ENCODE data around the gene TTC9. TPM values are rescaled to one million over a fixed set of nuclear protein-coding genes. Genes with fewer than 3 reads are reported as not detected.

Gene TTC9
- total RNA-seq, 4 donors from 2014 or later = 0.41 to 1.3 TPM; not detected in 2

GRCh38 chr14:70666361-70666686 lies 24.6 kb downstream of the TTC9 start:
- in situ Hi-C loops (cut with MboI; ENCODE audit: low pct_ligation_motif_present in 1 of 4, low pct_unique_long_range_greater_than_20kb in 1 of 4, low sequenced_read_pairs in 3 of 4) (no loop called here), intact Hi-C loops (cut with DNase I; ENCODE audit: low total_unique reads) (no loop called here)
- 69 to 73% methylated on average over 1 of the region's 1 CpG for WGBS, 2 donors (ENCODE audit: low coverage in 1 of 2)
- H3K27me3 ChIP-seq = no peaks in the 10 kb centered on the region
- no peaks in the 10 kb centered on the region for H3K9me3 ChIP-seq
- H3K27ac ChIP-seq = no peak overlapping the region
- no peak for DNase-seq
- H3K36me3 ChIP-seq = no peaks in the 10 kb centered on the region
- H3K4me1 ChIP-seq = peaks cover 0 to 17% (median 14%) of the 10 kb centered on the region in 4 donors
- H3K4me3 ChIP-seq = no peak overlapping the region
- TF ChIP-seq POLR2AphosphoS5 (IDR thresholded peaks at IDR 0.05) (no peak), POLR2A (IDR thresholded peaks at IDR 0.05) (no peak), EP300 (IDR thresholded peaks at IDR 0.05; ENCODE audit: low read depth) (no peak)
- TF ChIP-seq, protein P1, sequence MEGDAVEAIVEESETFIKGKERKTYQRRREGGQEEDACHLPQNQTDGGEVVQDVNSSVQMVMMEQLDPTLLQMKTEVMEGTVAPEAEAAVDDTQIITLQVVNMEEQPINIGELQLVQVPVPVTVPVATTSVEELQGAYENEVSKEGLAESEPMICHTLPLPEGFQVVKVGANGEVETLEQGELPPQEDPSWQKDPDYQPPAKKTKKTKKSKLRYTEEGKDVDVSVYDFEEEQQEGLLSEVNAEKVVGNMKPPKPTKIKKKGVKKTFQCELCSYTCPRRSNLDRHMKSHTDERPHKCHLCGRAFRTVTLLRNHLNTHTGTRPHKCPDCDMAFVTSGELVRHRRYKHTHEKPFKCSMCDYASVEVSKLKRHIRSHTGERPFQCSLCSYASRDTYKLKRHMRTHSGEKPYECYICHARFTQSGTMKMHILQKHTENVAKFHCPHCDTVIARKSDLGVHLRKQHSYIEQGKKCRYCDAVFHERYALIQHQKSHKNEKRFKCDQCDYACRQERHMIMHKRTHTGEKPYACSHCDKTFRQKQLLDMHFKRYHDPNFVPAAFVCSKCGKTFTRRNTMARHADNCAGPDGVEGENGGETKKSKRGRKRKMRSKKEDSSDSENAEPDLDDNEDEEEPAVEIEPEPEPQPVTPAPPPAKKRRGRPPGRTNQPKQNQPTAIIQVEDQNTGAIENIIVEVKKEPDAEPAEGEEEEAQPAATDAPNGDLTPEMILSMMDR (IDR thresholded peaks at IDR 0.05) = no peak

DNA sequence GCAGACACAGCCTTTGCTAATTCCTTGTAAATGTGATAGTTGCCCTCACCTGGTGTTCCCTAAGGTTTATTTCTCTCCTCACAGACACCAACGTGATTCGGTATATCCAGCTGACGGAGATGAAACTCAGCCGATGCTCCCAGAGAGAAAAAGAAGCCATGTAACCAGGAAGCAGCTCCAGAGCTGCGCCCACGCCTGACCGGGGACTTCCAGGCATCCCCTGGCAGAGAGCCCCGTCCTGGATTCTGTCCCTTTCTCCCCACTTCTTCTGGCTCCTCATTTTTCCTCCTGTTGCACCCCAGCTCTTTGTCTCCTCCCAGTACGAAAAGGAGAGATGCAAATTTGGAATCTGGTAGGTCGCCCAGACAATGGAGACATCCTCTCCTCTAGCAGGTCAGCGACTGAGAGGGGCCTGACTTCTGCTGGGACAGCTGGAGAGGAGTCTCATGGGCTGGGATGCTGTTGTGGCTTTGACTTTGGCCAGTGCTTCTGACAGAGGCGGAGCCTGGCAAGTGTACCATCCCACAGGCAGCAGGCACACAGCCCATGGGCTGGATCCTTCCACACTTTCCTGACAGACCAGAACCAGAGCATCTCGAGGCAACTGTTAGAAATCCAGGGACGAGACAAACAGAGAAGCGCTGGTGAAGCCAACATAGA lies 29.4 kb downstream of the TTC9 start:
- intact Hi-C loops (cut with DNase I; ENCODE audit: low total_unique reads) (no loop called here), in situ Hi-C loops (cut with MboI; ENCODE audit: low pct_ligation_motif_present in 1 of 4, low pct_unique_long_range_greater_than_20kb in 1 of 4, low sequenced_read_pairs in 3 of 4) (no loop called here)
- H3K4me1 ChIP-seq = peaks cover 0 to 2% (median 1%) of the 10 kb centered on the region in 4 donors
- DNase-seq = no peak
- H3K9me3 ChIP-seq = no peaks in the 10 kb centered on the region
- TF ChIP-seq POLR2AphosphoS5 (IDR thresholded peaks at IDR 0.05) (no peak), EP300 (IDR thresholded peaks at IDR 0.05; ENCODE audit: low read depth) (no peak), POLR2A (IDR thresholded peaks at IDR 0.05) (no peak)
- TF ChIP-seq, protein P1 (IDR thresholded peaks at IDR 0.05) = no peak
- no peak overlapping the region for H3K4me3 ChIP-seq
- WGBS, 2 donors (ENCODE audit: low coverage in 1 of 2) = 87 to 89% methylated on average over 5 to 15 of the region's 15 CpGs
- H3K27ac ChIP-seq = no peak overlapping the region
- H3K27me3 ChIP-seq = no peaks in the 10 kb centered on the region
- H3K36me3 ChIP-seq = no peaks in the 10 kb centered on the region

- WGBS, 2 donors (ENCODE audit: low coverage in 1 of 2) = 72 to 82% methylated on average over 10 to 12 of the region's 12 CpGs
- Histone ChIP-seq H3K27ac (no peak overlapping the region), H3K27me3 (no peaks in the 10 kb centered on the region), H3K9me3 (no peaks in the 10 kb centered on the region), H3K4me1 (no peaks in the 10 kb centered on the region), H3K4me3 (no peak overlapping the region), H3K36me3 (no peaks in the 10 kb centered on the region)
- intact Hi-C loops (cut with DNase I; ENCODE audit: low total_unique reads) (no loop called here), in situ Hi-C loops (cut with MboI; ENCODE audit: low pct_ligation_motif_present in 1 of 4, low pct_unique_long_range_greater_than_20kb in 1 of 4, low sequenced_read_pairs in 3 of 4) (no loop called here)
- no peak for DNase-seq
- TF ChIP-seq POLR2A (IDR thresholded peaks at IDR 0.05) = no peak
- no peak for TF ChIP-seq EP300 (IDR thresholded peaks at IDR 0.05; ENCODE audit: low read depth)
- TF ChIP-seq, protein P1 (IDR thresholded peaks at IDR 0.05) = no peak
These were observed 30.2 kb downstream of the TTC9 start for GRCh38 chr14:70671652-70672644.

DNA sequence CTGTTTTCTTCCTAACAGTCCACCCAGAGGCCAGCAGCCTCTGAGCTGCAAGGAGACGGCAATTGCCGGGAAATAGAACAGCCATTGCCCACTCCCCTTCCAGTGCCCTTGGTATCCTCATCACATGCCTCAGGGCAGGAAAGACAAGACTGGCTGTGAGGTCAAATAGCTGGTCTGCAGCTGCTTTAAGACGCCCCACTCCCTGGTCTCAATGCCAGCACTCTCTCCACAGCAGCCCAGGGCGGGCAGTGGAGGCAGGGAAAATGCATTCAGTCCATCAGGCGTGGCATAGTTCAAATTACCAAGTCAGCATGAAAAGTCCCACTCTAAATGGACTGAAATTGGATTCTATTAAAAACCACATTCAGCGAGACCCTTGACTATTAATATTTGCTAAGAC lies 35.6 kb downstream of the TTC9 start:
- no peak for DNase-seq
- H3K4me3 ChIP-seq = no peak overlapping the region
- H3K27me3 ChIP-seq = no peaks in the 10 kb centered on the region
- H3K36me3 ChIP-seq = no peaks in the 10 kb centered on the region
- intact Hi-C loops (cut with DNase I; ENCODE audit: low total_unique reads) (no loop called here), in situ Hi-C loops (cut with MboI; ENCODE audit: low pct_ligation_motif_present in 1 of 4, low pct_unique_long_range_greater_than_20kb in 1 of 4, low sequenced_read_pairs in 3 of 4) (no loop called here)
- no peak overlapping the region for H3K27ac ChIP-seq
- TF ChIP-seq POLR2AphosphoS5 (IDR thresholded peaks at IDR 0.05) = no peak
- no peaks in the 10 kb centered on the region for H3K4me1 ChIP-seq
- no peaks in the 10 kb centered on the region for H3K9me3 ChIP-seq
- WGBS, 2 donors (ENCODE audit: low coverage in 1 of 2) = 92% methylated on average over 6 of the region's 6 CpGs; no CpG with 5 or more reads in 1 of the 2 donors

Measured in transverse colon (tissue), 4 donors.